HL-60/S4 treated with retinoic acid at 250 ng/mL for 4 days and 3 days (cell line): Measurements from ENCODE around the gene RPS23.
"Not testable (repeated sequence)": the region's sequence is repeated elsewhere in the genome, so short reads cannot be mapped to it uniquely, and the experiment has no call there.

Experiments used
- in situ Hi-C: fragments of 300-500 bp; cut with MboI; formaldehyde crosslinking; loops from 2 replicates; pipeline ENCODE4 v1.7.0; 2022; ENCODE audit warnings: low sequenced_read_pairs

RPS23 gene

DNA sequence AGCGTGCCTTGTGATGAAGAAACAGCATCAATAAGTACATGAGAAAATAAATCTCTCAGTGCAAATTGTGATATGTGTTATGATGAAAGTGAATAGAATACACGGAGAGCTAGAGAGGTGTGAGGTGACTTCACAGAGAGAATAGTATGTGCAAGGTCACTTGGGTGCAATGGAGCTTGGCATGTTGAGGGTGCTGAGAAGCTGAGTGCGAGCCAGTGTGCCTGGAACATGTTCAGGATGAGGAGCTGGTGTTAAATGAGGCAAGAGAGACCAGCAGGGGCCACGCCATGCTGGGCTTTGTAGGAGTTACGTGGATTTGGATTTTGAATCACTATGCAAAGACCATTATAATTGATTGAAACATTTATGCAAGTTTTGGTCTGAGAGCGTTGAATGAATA is 12.8 kb upstream of the RPS23 start:
- in situ Hi-C loops = no loop called here

DNA sequence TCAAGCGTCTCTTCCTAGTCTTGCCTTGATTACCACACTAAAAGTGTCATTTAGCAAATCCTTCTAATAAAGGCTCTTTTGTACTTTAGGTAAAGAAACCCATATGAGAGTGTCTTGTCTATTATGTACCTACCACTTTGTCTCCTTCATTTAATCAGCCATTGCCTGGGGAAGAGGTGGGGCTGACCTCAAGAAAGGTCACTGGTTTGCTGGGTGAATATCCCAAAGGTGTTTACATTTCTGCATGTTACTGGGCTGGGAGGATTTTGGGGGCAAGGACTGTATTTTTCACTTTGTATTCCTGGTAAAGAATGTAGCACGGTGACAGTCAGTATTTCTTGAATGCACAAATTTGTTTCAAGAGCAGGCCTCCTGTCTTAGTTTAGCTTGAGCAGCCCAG is 11.9 kb upstream of the RPS23 start:
- in situ Hi-C loops = no loop called here

DNA sequence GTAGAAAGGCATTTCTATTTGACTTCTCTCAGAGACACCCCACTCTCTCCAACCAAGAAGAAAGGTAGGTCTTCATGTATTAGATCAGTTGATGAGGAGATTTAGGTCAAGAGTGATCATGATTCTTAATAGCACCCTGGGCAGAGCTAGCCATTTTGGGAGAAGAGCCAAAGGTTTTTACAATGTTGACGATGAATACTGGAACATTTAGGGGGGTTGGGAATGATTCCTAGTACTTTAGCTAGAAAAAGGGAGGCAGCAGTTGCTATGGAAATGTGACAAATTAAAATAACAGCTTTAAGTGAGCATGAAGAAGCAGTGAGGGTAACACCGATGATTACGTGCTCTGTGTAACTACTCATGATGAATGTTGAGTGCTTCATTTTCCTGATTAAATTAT is 9.5 kb upstream of the RPS23 start:
- in situ Hi-C loops = no loop called here

DNA sequence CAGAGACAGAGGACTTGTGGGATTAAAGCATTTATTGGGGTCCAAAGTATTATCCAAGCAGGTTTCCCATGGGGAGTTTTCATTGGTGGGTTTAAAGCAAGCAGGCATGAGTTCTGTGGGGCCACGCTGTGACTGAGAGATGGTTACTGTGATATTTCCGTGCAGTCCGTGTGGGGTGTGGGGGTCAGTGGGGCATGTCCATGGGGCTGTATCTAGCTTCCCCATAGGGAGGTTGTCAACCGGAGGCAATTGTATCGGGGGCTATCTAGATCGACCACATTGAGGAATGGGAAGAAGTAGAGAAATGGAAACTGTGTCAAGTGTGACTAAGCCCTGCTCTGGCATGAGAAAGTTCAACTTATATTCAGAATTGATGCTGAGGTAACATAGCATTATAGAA is 7.1 kb upstream of the RPS23 start:
- in situ Hi-C loops = no loop called here

DNA sequence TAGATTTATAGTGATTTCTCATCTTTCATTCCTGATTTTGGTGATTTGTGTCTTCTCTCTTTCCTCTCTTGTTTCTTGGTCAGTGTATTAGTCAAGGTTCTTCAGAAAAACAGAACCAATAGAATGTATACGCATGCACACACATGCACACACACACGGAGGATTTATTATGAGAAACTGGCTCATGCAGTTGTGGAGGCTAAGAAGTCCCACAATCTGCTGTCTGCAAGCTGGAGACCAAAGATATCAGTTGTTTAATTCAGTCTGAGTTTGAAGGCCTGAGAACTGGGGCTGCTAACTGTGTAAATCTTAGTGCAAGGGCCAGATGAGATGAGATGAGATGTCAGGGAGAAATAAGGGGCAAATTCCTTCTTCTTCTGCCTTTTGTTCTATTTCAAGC is 5.7 kb upstream of the RPS23 start:
- in situ Hi-C loops = no loop called here

DNA sequence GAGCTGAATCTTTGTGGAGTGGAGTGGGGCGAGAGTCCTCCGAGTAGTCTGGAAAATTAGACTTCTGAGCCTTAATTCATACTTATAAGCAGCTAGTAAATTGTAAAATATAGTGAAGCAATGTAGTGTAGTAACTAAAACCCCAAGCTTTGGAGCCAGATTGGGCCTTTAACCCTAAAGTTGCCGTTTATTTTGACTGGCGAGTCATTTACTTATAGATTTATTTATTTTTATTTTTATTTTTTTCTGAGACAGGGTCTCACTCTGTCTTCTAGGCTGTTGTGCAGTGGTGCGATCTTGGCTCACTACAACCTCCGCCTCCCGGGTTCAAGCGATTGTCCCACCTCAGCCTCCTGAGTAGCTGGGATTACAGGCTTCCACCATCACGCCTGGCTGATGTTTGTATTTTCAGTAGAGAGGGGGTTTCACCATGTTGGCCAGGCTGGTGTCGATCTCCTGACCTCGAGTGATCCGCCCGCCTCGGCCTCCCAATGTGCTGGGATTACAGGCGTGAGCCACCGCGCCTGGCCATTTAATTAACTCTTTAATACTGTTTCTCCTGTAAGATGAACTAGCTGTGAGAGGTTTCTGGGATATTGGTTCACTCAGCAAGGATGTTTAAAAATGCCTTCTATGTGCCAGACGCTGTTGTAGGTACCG is 687 bp upstream of the RPS23 start:
- in situ Hi-C loops = no loop called here

DNA sequence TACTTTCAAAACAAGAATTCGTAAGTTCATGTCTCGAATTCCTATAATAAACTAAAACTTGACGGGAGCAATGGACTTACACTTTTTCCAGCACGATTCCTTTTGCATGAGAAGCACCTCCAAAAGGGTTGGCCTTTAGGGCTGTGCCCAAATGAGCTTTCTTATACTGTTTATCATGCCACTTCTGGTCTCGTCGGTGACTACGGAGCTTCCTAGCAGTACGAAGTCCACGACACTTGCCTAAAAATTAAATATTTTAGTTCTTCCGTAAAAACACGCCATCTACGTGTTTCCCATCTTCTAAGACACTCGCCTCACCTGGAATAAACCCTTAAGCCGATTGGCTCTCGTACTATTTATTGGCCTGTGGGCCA is 554 bp downstream of the RPS23 start:
- in situ Hi-C loops = no loop called here

DNA sequence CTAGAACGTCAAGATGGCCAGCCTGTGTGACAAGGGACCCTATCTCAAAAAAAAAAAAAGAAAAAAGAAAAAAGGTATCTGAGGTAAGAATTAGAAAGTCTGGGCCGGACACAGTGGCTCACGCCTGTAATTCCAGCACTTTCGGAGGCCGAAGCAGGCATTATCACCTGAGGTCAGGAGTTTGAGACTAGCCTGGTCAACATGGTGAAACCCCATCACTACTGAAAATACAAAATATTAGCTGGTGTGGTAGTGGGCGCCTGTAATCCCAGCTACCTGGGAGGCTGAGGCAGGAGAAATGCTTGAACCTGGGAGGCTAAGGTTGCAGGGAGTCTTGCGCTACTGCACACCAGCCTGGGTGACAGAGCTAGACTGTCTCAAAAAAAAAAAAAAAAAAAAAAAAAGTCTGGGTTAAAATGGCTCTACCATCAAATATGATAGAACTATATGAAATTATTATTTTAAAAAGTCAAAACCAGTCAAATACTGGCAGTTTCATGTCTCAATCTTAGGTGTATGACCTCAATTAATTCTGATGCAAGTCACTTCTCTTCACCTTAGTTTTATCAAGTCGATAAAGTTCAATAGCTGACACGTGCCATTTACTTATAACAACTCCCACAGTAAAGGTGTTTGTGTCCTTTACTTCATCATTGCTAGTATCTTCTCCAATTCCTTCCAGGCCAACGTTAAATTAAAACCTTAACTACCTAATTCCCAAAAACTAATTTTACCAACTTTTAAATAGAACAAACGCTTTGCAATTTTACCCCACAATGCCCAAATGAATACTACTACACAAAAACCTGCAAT is 1.1 kb downstream of the RPS23 start:
- in situ Hi-C loops = no loop called here

DNA sequence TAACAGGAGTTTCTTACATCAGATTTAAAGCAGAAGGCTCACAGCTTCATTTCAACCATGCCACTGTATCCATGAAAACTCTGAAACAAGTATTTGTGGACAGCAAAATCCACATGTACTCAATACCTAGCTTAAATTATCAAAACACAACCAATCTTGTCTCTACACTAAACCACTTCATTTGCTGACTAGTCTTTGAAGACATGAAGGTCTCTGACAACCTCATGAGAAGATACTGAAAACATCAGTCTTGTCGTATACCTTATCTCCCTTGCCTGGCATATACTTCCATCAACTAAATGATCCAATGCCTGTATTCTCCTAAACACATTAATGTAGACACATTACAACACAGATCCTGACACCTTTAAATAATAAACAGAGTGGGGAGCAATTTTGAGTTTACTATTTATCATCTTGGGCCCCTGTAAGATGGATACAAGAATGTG is 2.9 kb downstream of the RPS23 start:
- in situ Hi-C loops = no loop called here

DNA sequence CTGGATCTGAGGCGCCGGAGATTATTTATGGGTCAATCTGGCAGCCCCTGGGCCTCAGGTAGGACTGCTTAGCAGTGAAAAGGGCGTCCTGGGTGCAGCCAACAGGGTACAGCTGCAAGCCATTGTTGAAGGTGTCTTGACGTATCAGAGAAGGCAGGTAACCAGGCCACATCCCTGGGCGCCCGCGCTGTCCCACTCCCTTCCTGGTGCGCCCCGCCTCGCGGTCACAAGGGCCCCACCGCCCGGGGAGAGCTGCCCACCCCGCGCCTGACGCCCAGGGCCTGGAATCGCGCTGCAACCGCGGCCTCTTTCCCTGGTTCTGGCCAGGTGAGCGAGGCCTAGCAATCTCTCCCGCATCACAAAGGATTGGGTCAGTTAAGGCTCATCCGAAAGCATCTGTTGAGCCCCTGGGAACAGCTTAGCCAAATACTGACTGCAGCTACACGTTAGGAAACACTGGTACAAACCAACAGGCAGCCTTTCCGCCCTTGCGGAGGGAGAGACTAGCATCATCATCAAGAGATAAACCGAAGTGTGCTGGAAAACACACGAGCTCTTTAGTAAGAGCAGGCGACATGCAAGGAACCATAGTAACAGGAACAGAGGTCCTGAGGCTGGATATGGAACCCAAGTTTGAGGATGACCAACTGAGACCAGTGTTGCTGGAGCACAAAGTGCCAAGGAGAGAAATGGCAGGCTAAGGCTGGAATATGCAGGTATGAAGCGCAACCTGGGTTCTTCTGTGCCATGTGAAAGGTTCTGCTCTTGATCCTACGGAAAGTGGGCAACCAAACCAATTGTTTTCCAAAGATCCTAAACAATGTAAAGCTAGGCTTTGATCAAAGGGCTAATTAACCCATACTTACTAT is 3.6 kb downstream of the RPS23 start:
- in situ Hi-C loops = no loop called here

DNA sequence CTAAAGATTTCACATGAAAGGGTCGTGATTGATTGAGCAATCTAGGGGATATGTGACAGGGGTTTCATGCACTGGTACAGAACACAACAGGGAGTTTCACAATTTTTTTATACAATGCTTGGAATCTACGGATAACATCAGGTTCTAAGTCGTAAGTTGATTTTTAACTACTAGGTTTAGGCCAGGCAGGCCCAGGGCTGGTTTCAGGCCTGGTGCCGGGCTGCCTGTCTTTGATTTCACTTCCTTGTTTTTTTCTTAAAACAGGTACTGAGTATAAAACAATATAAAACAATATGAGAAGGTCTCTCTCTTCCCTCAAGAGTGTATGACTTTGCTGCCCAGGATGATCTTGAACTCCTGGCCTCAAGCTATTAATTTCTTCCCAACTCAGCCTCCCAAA is 4.7 kb downstream of the RPS23 start:
- in situ Hi-C loops = not testable (repeated sequence)

DNA sequence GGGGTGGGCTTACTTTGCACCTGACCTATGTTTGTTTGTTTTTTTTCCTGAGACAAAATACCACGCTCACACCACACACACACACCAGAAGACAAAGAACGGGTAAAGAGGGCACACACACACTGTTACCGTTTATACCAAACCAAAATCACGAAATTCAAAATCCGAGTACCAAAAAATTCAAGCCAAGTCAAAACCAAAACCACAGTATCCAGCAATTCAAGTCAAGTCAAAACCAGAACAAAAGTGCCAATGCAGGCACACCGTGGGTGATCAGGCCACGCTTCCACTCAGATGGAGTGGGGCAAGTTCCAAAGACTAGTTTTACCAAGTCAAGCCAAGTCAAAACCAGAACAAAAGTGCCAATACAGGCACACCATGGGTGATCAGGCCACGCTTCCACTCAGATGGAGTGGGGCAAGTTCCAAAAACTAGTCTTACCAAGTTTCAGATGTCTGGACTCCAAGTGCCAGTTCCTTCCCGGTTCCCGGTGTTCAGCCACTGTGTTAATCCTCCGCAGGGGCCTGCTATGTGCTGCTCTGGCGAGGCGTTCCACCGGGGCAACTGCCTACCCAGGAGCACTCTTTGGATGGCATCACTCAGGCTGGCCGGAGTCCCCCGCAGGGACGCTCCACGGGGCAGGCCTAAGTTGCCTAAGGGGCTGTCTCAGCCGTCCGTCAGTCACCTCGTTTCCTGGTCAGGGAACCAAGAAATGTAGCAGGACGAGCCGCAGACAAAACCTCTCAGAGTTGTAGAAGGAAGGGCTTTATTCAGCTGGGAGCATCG is 5.4 kb downstream of the RPS23 start:
- in situ Hi-C loops = not testable (repeated sequence)

DNA sequence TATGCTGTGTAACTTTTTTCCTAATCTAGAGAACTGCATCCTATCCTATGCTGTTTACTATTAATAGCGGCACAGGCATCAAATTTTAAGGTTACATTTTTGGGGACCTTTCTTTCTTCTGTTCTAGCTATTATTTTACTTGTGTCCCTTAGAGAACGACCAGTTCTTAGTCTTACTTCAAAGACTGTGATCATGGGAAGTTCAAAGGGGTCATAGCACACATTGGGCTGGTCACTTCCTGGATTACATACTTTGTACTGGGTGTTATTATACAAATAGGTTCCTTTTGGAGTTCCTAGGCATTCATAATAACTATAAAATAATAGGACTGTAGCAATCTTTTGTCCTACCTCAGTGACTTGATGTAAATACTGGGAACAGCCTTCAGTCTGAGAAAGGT is 8.8 kb downstream of the RPS23 start:
- in situ Hi-C loops = not testable (repeated sequence)

DNA sequence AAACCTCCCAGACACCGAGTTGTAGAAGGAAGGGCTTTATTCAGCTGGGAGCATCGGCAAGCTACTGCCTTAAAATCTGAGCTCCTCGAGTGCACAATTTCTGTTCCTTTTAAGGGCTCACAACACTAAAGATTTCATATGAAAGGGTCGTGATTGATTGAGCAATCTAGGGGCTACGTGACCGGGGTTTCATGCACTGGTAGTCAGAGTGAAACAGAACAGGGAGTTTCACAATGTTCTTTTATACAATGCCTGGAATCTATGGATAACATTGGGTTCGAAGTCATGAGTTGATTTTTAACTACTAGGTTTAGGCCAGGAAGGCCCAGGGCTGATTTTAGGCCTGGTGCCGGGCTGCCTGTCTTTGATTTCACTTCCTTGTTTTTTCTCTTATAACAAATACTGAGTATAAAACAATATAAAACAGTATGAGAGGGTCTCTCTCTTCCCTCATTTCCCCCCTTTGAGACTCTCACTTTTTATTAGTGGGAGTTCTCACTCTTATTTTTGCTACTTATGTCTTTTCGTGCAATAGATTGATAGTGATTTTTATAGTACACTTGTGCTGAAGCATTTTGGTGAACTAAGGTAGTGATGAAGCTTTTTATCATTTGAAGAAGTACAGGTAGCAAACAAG is 10.7 kb downstream of the RPS23 start:
- in situ Hi-C loops = not testable (repeated sequence)

DNA sequence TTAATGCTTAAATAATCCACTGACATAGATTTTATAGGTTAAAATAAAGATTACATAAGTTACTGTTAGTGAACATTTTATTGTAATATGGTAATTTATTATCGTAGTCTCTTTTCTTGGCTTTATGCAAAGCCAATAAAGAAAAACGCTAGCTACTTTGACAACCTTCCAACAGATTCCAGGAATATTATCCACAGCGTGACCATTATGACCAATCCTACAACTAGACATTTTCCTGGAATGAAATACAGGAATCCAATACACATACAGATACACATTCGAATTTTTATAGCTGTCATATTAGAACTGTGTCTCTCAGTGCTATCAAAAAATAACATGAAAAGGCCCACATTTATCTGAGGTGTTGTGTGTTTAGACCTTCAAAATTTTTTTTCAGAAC is 13.1 kb downstream of the RPS23 start:
- in situ Hi-C loops = no loop called here

DNA sequence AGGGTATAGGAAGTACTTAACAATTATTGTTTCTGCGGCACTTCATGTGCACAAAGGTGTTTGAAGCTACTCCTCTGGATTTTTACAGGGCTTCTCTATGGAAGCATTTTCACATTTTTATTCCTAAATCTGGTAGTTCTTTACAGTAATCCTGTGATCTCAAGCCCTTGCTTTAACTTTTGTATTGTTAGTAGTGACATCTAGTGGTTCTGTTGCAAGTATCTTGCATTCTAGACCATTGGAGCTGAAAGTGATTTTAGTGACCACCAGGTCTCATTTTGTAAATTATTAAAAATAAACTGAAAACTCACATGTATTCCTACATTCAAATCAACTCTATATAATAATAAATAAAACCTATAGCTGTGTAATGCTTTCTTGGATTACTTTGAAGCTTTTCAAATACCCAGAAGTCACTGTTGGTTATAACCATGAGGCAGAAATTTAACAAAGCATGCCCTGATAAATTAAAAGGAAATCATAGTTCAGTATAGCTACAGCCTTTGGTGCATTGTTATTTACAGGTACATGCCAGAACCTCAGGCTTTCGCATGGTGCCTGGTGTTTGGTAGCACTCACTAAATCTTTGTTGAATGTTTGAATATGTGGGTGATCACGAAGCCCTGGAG is 18.9 kb downstream of the RPS23 start:
- in situ Hi-C loops = no loop called here

DNA sequence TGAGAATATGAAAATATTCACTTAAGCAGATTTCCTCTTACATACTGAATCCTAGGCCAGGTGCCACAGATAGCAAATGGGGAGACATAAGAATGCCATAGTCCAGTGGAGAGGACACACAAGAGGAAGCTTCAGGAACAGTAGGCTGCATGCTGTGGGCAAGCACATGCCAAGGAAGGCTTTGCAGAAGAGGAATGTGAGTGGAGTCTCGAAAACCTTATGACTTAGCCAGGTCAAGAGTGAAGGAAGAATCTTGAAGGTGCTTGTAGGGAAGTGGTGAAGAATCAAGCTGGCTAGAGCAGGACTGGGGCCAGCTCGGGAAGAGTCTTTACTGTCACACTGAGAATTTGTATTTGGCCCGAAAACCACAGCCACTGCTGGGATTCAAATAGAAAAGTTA is 20.4 kb downstream of the RPS23 start:
- in situ Hi-C loops = no loop called here

DNA sequence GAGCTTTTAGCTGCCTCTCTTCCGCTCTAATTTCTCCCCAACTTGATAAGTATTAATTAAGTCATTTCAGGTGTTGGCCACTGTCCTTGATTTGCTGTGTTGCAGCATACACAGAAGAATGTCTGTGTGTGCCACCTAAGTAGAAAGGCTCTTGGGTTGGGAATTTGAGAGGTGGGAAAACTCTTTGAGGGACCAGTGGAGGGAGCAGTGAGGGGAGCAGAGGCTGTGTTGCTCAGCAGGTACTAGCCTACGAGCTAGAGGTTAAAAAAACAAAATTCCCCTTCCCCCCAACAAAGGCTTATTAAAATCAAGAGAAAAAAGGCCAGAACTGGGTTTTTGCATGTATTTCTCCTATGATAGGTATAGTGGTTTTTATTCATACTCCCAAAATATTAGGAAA is 20.9 kb downstream of the RPS23 start:
- in situ Hi-C loops = no loop called here

DNA sequence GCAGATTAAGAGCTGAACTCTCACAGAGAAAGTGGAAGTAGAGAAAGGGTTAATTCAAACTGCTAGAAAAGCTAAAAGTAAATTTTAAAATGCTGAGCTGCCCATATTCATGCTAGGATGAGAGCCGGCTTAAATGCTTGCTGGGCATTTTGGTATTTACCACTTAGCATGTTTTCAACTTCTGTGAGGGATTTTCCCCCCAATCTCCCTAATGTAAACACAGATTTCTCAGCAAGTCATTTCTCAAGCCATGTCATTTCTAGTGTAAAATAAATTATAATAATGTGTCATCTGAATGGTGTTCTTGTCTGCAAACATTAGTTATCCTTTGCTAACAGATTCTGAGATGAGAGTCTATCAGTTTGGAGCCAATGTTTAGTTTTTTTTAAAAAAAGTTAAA is 22.3 kb downstream of the RPS23 start:
- in situ Hi-C loops = no loop called here

DNA sequence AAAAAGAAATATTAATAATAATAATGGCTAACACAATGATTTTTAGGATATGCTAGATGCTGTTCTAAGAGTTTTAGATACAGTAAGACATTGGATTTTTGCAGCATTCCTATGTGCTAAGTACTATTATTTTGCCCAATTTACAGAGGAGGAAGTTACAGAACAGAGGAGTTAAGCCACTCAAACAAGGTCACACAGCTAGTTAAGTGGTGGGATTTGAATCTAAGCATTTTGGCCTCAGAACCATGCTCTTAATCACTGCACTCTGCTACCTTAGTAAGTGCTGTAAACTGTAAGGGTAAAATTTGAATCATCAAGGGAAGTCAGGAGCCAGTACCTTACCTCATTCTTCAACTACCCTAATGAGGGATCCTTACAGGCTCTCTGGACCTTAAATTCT is 25.4 kb downstream of the RPS23 start:
- in situ Hi-C loops = no loop called here
